Measurements from ENCODE around the gene KLK11.

The KLK11 gene

DNA sequence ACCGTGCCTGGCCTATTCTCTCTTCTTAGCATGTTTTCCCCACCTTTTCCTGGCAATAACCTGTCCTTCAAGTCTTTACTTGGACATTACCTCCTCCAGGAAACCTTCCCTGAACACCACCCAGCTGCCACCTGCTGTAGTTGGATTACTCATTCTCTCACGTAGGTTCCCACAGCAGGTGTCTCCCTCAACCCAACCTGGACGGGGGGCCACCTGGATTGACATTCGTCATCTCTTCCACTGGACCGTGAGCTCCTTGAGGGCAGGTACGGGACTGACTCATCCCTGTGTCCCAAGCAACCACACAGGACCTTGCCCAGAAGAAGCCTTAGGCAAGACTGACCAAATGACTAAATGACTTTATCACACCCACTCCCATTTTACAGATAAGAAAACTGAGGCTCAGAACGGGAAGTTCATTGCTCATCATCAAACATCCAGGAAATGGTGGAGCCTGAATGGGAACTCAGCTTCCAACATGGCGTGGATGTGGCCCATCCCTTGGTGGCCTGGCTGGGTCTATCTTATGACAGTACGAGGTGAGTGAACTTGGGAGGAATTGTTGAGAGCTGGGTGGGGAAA lies 53.5 kb downstream of the KLK11 start:
- no peak for DNase-seq (ENCODE audit: low read depth, low spot score)
- no peak overlapping the region for H3K4me3 ChIP-seq (ENCODE audit: low read depth, low read length)
- no peak for TF ChIP-seq CTCF (IDR thresholded peaks at IDR 0.05; ENCODE audit: low read depth, low read length)
- in situ Hi-C loops (cut with HindIII; ENCODE audit: low sequenced_read_pairs), result no loop called here
